NCI-H82 treated with DMSO at 0.1 percent for 48 hours (cell line): ENCODE data around the gene ATP5ME.
"Not testable (repeated sequence)": the region's sequence is repeated elsewhere in the genome, so short reads cannot be mapped to it uniquely, and the experiment has no call there.

Experiments used
- DNase-seq: peaks from one replicate; lab custom pipeline; 2025; ENCODE audit not compliant: unreplicated experiment; lab: John Stamatoyannopoulos, UW

The ATP5ME gene

GRCh38 chr4:636628-637159 lies 37.4 kb downstream of the ATP5ME start:
- DNase-seq = no peak

GRCh38 chr4:635851-636627 lies 38.0 kb downstream of the ATP5ME start:
- no peak for DNase-seq

- DNase-seq = not testable (repeated sequence)
Observed at GRCh38 chr4:635066-635835, 38.8 kb downstream of the ATP5ME start.

- no peak for DNase-seq
Observed at GRCh38 chr4:634599-634985, 39.5 kb downstream of the ATP5ME start.

- no peak for DNase-seq
Observed at GRCh38 chr4:633976-634598, 40.0 kb downstream of the ATP5ME start.

DNA sequence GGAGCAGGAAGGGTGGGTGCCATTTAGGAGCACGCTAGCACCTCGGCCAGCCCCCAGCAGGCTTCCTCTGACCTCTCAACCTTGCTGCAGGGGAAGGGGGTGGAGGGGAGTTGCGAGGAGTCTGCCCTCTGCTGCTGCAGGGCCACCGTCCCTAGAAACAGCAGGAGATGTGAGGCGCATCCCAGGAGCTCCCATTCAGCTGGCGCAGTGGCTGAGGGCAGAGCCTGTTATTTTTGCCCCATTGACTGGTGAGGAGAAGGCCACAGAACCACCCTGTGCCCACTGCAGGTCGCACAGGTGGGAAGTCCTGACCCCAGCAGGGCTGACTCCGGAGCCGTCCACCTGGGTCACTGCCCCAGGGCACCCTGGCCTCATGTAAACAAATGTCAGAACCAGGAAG lies 40.7 kb downstream of the ATP5ME start:
- no peak for DNase-seq

GRCh38 chr4:632926-633325 lies 41.1 kb downstream of the ATP5ME start:
- DNase-seq = no peak

- DNase-seq = no peak
Observed at GRCh38 chr4:632196-632790, 41.8 kb downstream of the ATP5ME start.

GRCh38 chr4:630656-631055 lies 43.4 kb downstream of the ATP5ME start:
- DNase-seq = no peak

DNA sequence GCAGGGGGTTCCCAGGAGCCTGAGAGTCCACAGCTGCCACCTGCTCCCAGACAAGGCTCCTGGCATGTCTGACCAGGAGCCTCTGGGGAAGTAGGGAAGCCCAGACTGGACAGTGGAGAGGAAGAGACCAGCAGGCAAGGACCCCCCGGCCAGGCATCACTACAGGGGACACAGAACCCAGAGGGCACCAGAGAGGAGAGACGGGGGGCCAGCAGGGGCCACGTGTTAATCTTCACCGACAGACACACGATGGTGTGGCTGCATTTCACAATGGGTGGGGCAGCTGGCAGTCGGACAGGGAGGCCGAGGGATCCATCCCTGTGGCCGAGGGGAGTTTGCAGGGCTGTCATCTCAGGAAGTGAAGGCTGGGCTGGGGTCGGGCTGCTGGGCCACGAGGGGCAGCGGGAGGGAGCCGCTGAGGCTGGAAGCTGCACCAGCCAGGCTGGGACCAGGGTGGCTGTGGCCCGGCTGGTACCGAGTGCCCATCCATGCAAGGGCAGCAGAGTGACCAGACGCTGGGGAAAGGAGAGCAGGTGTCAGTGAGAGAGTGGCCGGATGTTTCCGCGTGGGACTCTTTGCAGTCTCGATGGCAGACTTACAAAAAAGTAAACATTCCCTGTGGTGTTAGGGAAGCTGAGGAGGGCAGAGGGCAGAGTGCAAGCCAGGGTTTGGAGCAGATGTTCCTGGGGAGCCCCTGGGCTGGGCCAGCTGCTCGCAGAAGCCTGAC lies 44.0 kb downstream of the ATP5ME start:
- DNase-seq = no peak

- DNase-seq = no peak
Observed at GRCh38 chr4:629636-629914, 44.5 kb downstream of the ATP5ME start.

DNA sequence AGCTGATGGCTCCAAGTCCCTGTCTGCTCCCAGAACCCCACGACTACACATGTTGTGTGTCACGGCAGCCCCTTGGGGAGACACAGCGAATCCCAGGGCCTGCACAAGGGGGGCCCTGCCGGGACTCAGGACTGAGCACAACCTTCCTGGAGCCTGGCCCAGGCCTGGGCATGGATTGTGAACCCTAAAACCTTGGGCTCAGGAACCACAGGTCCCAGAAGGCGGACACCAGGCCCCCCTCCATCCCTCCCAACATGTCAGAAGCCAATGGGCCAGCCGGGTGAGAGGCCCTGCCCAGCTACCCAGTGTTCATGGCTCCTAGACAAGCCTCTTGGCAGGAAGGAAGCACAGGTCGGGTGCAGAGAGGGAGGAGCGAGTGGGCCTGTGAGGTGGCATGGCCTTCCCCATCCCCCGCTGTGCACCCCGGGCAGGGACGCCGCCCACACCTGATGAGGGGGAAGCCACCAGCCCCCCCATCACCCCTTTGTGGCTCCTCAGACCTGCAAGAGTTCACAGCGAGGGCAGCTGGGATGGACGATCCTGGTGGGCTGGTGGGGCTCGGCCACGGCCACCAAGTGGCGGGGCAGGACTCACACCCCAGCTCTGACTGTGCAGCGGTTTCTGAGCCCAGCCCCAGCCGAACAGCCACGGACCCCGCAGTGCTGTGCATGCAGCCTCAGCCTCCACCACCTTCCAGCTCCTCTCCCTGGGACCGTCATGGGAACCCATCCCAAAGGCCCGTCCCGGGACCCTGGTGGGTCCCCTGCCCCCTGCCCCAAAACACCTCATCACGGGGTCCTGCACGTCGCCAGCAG lies 45.0 kb downstream of the ATP5ME start:
- no peak for DNase-seq

DNA sequence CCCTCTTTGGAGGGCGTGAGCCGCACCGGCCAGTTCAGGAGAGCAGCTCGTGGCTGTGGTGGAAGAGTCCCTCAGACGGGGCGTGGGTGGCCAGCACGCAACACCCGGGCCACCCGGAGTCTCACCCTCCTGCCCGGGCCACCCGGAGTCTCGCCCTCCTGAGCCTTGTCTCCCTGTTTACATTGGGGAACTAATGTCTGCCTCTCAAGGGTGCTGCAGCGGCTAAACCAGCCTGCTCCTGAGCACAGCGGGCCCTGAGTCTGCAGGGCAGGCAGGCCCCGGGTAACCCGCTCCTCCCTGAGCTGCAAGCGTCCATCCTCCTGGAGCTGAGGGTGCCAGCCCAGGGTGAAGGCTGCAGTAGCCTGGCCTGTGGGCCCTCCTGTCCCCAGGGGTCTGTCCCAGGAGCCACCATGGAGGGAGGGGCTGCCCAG lies 45.8 kb downstream of the ATP5ME start:
- no peak for DNase-seq

- DNase-seq = no peak
Observed at GRCh38 chr4:627347-628125, 46.5 kb downstream of the ATP5ME start.

DNA sequence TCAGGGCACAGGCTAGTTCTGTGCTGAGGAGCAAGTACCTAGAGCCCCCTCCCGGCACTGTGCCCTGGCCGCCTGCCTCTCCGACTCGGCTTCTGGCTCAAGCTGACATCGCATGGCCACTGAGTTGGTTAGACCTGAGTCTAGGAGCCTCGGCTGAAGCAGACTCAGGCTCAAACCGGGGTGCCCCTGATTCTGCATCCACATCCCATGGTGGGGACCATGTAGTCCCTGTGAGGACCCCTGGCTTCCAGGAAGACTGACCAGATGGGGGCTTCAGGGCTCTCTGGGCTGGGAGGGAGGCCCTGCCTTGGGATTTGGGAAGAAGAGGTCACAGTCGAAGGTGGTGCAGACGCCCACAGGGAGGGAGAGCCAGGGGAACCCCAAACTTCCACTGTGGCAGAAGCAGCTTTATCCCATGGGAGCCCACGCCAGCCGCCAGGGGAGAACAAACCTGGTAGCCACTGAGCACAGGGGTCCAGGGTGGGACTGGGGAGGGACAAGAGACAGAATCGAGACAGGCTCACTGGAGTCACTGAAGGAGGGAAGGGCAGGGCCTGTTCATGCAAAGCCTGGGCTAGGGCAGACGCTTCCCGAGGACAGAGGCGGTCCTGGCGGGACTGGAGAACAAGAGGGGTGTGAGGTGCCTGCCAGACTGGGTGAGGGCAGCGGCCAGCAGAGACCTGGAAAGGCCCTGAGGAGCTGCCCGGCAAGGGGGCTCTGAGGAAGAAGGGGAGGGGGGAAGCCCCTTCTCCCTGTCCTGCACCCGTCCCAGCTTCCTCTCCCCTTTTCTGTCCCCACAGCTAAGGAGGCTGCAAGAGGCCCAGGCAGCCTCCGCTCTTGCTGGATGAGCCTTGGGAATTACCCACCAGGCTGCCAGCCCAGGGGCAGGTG lies 47.6 kb downstream of the ATP5ME start:
- DNase-seq = no peak

DNA sequence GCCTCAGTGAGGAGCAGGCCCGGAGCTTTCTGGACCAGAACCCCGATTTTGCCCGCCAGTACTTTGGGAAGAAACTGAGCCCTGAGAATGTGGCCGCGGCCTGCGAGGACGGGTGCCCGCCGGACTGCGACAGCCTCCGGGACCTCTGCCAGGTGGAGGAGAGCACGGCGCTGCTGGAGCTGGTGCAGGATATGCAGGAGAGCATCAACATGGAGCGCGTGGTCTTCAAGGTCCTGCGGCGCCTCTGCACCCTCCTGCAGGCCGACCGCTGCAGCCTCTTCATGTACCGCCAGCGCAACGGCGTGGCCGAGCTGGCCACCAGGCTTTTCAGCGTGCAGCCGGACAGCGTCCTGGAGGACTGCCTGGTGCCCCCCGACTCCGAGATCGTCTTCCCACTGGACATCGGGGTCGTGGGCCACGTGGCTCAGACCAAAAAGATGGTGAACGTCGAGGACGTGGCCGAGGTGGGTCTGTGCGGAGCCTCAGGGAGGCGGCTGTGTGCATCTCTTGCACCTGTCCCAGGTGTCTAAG lies 48.4 kb downstream of the ATP5ME start:
- DNase-seq = no peak

DNA sequence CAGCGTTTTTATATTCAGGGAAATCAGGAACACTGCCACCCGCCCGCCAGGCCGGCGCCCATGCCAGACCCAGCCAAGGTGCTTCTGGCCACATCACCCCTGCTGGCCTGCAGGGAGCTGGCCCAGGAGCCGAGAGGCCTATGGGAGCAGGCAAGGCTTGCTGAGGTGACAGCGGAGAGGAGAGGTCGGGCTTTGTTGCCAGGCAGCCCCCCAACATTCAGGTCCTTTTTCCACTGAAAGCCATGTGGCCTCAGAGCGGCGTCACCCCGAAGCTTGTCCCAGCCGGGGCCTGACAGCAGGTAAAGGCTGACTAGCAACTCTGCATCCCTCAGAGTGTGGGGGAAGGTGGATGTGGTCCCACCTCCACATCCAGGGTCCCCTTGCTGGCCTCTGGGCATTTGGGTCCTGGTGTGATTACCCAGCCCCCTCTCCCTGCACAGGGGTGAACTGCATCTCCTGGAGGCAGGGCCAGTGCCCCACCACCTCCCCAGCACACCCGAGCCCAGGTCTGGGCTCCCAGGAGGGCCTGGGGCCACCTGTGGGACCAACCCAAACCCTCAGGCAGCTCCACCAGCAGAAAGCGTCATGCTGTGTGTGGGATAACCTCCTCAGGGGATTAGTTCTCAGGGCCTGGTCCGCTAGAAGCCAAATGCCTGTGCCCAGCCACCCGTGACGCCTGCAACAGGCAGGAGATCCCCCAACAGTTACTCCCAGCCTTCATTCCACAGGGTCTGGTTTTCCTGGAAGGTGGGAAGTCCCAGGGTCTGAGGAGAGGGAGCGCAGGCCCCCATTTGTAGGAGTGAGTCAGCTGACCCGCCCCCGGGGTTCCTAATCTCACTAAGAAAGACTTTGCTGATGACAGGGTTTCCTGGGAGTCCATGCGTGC lies 49.1 kb downstream of the ATP5ME start, which contains the start of gene PDE6B:
Gene PDE6B (plus strand): TSS at position 869 of the 886 bp plus-strand sequence. CDS start 54 bp downstream, outside the sequence.
- DNase-seq = no peak
